Epithelial cell of esophagus (primary cell): ENCODE measurements around the gene CCDC88C.

Experiments used
- DNase-seq: peaks from one replicate; pipeline ENCODE4 v3.0.0; 2010; ENCODE audit warnings: low read depth
- H3K4me3 ChIP-seq: 2 replicates; pipeline ENCODE4 v1.5.1; 2011; ENCODE audit warnings: mild to moderate bottlenecking, low read length, control low read depth
- TF ChIP-seq, protein P1 (sequence below): IDR thresholded peaks from 2 replicates; pipeline ENCODE4 v1.5.1; 2011; ENCODE audit warnings: low read depth, mild to moderate bottlenecking, low read length, control low read depth, inconsistent platforms; ENCODE audit not compliant: insufficient read depth; ENCODE audit errors: missing control alignments

Gene CCDC88C

DNA sequence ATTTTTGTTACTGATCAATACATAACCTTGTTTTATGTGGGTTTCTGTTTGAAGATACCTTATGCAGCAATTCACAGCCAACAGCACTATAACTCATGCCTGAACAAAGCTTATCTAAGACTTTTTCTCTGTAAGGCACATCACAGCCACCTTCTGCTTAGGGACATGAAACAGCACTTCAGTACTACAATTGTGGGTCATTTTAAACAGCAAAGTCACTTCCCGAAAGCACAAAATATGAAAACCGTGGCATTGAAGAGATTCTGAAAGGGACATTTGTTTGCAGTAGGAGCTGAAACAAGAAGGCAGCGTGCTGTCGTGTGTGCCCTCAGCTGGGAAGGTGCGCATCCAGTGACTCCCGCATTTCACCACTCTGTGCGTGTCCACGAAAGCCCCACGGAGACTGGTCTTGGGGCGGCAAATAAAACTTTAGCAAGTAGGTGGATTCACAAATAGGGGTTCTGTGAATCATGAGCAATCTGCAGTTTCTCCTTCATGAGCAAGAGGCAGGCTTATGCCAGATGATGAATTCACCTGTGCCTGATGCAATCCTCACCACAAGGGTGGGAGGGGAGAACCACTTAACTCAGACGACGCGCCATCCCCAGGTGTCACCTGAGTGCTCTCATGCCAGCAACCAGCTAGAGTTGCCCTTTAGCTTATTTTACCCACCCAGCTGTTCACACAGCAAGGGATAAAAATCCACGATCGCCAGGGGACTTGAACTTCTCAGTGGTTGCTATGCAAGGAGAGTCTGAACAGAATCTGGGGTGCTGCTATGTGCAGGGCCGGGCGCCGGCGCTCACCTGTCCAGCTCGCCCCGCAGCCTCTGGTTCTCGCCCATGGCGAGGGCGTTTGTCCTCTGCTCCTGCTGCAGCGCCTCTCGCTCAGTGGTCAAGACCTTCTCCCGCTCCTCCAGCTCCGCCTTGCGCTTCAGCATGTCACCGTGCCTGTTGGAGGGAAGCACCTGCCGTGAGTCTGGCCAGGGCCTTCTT, 118.2 kb downstream of the CCDC88C start:
- H3K4me3 ChIP-seq, result no peak overlapping the region
- peak; percentile 82 for DNase-seq

DNA sequence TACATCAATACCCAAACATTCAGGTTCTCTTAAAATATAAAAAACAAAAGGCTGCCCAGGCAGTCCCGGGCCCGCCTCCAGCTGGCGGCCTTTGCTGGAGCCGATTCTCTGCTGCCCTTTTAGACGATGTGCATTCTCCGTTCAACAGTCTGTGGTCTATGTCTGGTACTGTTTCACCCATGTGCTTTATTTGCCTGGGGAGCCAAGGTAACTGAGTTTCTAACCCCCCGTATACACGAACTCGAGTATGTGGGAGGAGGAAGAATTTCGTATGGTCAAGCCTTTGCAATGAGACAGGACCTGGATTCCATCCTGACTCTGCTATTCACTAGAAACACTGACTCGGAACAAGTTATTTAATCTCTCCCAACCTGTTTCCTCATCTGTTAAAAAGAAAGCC, 119.0 kb downstream of the CCDC88C start:
- TF ChIP-seq, protein P1, sequence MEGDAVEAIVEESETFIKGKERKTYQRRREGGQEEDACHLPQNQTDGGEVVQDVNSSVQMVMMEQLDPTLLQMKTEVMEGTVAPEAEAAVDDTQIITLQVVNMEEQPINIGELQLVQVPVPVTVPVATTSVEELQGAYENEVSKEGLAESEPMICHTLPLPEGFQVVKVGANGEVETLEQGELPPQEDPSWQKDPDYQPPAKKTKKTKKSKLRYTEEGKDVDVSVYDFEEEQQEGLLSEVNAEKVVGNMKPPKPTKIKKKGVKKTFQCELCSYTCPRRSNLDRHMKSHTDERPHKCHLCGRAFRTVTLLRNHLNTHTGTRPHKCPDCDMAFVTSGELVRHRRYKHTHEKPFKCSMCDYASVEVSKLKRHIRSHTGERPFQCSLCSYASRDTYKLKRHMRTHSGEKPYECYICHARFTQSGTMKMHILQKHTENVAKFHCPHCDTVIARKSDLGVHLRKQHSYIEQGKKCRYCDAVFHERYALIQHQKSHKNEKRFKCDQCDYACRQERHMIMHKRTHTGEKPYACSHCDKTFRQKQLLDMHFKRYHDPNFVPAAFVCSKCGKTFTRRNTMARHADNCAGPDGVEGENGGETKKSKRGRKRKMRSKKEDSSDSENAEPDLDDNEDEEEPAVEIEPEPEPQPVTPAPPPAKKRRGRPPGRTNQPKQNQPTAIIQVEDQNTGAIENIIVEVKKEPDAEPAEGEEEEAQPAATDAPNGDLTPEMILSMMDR, result no peak
- H3K4me3 ChIP-seq, result no peak overlapping the region
- no peak for DNase-seq

More for the DNA sequence above, 118.2 kb downstream of the CCDC88C start:
- TF ChIP-seq, protein P1, result no peak

DNA sequence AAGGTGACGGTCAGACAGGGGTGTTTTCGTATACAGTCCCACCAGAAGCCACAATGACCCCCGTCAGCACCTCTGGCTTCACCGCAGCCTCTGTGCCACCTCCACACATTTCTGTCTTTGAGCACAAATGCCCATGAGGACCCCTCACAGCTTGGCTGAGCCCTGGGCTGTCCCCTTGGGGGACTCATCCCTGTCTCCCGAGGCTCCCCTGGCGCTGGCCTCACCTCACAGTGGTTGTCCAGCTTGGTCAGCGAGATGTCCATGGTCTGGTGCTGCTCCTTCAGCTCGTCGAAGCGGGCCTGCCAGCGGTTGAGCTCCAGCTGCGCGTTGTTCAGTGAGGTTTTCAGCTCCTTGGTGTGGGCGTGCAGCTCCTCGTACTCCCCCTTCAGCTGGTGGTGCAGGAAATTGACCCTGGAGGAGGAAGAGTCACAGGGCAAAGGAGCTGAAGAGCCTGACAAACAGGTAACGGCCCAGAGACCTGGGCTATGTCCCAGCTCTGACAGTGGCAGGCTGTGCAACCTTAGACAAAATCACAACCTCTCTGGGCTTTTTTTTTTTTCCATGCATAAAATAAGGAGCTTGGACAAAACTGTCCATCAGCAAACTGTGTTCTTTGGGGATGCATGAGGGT, 120.4 kb downstream of the CCDC88C start:
- no peak for DNase-seq
- no peak overlapping the region for H3K4me3 ChIP-seq
- TF ChIP-seq, protein P1, result no peak

DNA sequence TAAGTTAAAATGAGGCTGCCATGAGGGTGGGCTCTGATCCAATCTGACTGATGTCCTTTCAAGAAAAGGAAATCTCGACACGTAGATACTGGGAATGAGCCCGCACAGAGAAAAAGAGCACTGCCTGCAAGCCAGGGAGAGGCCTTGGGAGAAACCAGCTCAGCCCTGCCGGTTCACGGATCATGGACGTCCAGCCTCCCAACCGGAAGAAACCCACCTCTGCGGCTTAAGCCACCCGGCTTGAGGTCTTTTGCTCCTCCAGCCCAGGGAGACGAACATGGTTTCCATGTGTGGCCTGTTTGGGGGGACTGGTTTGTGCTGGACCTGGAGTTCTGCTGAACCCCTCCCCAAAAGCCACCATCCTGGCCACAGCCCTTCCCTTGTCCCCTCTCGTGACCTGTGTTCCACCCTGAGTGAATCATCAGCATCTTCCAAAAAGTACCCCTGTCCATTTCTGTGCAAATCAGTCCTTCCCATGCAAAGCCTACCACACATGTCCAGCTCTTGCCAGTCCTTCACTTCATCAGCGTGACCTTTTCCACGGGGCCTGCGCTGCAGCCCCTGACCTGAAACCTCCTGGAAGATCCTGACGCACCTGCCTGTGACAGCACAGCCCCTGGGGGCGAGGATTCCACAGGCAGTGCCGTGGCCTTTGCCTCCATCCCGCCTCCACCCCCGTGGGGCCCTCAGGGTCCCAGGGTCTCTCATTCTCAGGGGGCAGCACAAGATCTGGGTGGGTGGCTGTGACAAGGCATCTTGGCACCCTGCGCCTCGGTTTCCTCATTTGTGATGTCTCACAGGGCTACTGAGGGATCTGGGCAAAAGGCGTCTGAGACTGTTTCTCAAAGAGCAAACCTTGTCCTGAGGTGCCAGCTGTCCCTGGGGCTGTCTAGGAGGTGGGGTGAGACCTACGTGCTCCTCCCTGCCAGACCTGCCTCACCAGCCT, 121.5 kb downstream of the CCDC88C start:
- TF ChIP-seq, protein P1, result no peak
- no peak overlapping the region for H3K4me3 ChIP-seq
- no peak for DNase-seq

DNA sequence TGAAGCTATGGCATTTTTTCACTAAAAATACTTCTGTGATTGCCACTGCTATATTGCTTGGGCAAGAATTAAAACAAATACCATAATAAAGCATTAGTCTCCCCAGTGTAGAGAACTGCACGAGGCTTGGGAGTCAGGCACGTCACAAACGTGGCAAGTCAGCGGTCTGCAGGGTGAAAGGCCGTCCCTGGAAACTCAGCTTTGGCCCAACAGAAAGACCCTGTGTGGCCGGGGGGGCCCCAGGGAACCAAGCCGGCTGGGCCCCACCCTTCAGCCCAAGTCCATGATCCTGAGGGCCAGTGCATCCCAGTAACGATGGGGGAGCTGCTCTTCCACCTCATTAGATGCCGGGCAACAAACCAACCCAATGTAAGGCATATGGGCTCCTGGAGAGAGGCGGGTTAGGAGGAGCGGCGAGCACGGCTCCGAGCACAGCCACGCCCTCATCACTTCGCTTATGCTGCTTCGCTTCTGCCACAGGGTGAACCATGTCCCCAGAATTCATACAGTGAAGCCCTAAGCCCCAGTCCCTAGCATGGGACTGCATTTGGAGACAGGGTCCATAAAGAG, 122.3 kb downstream of the CCDC88C start:
- no peak overlapping the region for H3K4me3 ChIP-seq
- TF ChIP-seq, protein P1, result no peak
- DNase-seq, result no peak

DNA sequence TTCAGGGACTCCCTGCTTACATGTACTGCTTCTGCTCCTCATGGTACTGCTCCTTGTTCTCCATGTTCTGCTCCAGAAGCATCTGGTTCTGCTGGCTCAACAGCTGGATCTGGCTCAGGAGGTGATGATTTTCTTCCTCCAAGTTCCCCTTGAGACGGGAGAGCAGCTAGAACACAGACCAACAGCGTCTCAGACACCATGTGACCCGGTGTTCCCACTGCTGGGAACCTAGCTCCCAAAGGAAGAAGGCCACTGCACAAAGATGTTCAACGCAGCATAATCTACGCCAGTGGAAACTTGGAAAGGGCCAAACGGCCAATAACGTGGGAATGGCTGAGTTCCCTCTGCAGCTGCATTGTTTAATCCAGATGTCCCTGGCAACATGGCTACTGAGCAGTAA, 123.5 kb downstream of the CCDC88C start:
- H3K4me3 ChIP-seq, result no peak overlapping the region
- TF ChIP-seq, protein P1, result no peak
- no peak for DNase-seq
